GM21528 (cell line): ENCODE measurements around the gene TBL3.
"Not testable (repeated sequence)": the region's sequence is repeated elsewhere in the genome, so short reads cannot be mapped to it uniquely, and the experiment has no call there.

ENCODE experiments used
- ATAC-seq: cut with Tn5 transposase; IDR thresholded peaks from one replicate; pipeline ENCODE4 v1.9.1; 2021; ENCODE audit warnings: mild to moderate bottlenecking, moderate library complexity; ENCODE audit not compliant: unreplicated experiment, low FRiP score

Gene TBL3

DNA sequence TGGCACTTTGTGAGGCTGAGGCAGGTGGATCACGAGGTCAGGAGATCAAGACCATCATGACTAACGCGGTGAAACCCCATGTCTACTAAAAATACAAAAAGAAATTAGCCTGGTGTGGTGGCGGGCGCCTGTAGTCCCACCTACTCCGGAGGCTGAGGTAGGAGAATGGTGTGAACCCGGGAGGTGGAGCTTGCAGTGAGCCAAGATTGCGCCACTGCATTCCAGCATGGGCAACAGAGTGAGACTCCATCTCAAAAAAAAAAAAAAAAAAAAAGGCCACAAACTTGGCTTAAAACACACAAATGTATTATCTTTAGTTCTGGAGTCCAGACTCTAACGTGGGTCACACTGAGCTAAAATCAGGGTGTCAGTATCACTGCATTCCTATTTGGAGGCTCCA lies 39.9 kb downstream of the TBL3 start:
- not testable (repeated sequence) for ATAC-seq

GRCh38 chr16:2013527-2013926 lies 41.7 kb downstream of the TBL3 start:
- ATAC-seq, result no peak

DNA sequence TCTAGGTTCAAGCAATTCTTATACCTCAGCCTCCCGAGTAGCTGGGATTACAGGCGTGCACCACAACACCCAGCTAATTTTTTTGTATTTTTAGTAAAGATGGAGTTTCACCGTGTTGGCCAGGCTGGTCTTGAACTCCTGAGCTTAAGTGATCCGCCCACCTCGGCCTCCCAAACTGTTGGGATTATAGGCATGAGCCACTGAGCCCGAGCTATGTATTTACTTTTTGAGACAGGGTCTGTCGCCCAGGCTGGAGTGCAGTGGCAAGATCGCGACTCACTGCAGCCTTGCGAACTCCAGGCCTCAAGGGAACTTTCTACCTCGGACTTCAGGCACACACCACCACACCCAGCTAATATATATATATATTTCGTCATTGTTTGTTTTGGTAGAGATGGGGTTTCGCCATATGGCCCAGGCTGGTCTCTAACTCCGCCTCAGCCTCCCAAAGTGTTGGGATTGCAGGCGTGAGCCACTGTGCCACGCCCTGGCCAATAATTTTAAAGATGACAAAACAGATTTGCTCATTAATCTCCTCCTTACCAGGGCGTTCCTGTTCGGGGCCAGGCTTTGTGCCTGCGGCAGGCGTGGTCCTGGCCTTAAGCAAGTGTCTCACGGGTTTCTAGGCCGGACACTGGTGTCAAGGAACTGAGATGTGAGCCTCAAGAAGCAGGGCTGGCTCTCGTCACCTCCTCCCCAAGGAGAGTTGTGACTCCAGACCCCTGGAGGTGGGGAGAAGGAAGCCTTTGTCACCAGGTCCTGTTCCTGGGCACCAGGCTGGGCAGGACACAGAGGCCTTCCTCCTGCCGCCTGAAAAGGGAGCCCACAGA lies 43.5 kb downstream of the TBL3 start:
- ATAC-seq, result no peak

DNA sequence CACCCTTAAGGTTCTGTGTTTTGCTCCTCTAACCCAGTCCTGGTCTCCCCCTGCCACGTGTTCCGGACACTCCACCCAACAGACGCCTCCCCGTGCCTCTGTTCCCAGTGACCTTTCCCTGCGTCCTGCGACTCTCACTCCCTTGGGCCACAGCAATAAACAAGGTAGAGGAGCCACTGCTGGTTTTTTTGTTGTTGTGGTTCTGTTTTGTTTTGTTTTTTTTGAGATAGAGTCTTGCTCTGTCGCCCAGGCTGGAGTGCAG lies 44.0 kb downstream of the TBL3 start:
- ATAC-seq, result no peak

DNA sequence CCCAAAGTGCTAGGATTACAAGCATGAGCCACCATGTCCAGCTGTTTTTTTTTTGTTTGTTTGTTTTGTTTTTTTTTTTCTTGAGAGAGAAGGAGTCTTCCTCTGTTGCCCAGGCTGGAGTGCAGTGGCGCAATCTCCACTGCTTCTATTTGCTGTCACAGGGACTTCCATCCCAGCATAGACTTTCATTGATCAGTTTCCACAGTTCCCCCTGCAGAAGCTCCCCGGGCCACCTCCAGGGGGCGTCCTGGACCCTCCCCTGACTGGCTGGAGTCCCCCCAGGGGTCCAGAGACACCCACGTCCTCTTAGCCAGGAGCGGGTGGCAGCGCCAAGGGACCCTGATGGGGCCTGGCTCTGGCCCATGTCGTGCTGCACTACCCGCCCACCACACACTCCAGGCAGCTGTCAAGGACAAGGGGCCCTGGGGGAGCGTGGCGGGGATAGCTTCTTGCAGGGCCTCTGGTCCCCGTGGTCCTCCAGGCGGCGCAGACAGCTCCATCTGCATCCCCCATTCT lies 44.6 kb downstream of the TBL3 start:
- ATAC-seq, result no peak

DNA sequence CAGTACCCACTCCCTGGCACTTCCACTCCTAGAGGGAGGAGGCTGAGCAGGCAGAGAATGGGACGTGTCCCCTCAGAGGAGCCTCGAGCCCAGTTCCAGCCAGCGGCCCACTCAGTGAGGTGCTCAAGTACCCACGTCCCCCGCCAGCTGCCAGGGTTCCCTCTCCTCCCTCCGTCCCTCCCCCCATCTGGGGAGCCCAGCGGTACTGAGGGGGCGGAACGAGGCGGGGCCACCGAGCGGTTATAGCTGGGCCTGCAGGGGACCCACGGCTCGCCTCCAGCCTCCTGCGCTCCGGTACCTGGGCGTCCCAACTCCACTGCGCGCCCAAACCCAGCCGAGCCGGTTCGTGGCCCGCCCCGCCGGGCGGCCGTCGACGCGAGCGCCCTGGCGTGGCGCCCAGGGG lies 47.7 kb downstream of the TBL3 start, which contains the start of gene NPW:
TSS of gene NPW (plus strand) at position 268 of the 403 bp plus-strand sequence.
- ATAC-seq, result no peak

DNA sequence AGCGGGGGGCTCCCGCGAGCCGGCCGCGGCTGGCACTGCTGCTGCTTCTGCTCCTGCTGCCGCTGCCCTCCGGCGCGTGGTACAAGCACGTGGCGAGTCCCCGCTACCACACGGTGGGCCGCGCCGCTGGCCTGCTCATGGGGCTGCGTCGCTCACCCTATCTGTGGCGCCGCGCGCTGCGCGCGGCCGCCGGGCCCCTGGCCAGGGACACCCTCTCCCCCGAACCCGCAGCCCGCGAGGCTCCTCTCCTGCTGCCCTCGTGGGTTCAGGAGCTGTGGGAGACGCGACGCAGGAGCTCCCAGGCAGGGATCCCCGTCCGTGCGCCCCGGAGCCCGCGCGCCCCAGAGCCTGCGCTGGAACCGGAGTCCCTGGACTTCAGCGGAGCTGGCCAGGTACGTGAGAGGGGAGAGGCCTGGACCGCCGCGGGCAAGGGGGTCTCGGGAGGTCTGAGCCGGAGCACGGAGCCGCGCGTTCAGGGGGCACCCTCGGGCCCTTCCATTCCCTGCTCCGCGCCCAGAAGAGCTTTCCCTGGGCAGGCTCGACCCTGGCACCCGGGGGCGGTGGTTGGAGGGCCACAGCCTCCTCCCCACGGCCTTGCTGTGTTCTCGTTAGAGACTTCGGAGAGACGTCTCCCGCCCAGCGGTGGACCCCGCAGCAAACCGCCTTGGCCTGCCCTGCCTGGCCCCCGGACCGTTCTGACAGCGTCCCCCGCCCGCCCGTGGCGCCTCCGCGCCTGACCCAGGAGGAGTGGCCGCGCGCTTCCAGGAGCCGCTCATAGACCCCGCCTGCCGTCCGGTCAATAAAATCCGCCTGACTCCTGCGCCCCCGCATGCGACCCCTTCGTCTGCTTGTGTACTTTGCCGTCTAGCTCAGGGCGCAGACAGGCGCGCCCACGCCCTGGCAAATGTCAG lies 48.3 kb downstream of the TBL3 start:
- ATAC-seq, result no peak

DNA sequence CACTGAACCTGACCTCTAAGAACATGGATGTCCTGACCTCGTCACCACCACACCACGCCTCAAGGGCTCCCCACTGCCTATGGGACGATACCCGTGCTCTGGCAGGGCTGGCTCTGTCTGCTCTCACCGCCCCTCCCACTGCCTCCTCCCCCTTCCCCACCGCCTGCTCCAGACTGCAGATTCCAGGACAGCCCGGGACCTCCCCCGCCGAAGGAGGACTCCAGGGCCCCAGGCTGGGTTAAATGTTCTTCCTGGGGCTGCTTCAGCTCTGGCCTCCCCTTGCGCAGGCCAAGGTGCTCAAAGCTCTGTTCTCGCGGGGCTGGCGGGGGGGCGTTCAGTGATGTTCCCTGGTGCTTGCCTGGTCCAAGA lies 50.9 kb downstream of the TBL3 start:
- ATAC-seq, result peak; percentile 17

DNA sequence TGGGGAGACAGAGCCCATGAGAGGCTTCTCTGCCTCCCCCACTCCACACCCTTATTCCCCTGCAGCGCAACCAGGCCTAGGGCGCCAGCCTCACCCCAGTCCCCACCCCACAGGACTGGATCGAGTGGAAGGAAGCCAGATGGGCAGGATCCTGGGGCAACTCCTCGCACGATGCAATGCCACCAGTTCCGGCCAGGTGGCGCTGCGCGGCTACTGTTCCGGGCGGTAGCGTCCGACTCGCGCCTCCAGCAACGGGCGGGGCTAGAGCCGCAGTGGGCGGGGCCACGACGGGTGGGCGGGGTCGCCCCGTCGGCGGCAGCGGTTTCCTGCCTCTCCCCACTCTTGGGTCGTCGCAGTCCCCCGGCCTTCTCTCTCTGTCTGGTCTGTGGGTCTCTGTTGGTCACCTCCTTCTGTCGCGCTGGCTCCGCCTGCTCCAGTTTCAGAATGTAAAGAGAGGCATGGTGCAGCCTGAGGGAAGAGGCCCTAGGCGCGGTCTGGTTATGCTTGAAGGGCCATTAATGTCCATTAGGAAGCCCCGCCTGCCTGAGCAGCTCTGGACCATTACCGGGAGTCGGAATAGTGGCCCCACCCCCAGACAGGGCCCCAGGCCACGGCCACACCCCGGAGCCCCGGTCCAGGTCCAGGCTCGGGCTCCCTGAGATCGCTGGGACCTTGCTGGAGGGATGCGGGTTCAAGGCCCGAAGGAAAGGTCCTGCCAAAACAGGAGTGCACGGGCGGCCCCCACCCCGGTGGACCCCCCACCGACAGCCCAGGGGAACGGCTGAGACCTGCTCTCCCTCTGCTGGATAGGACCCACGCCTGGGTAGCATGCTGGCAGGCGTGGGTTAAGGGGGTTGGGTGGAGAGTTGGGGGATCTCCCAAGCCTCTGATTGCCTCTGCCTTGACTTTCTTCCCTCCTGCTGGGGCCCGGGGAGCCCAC lies 51.5 kb downstream of the TBL3 start:
- peak; percentile 59 for ATAC-seq

GRCh38 chr16:2024032-2024420 lies 52.2 kb downstream of the TBL3 start:
- no peak for ATAC-seq

DNA sequence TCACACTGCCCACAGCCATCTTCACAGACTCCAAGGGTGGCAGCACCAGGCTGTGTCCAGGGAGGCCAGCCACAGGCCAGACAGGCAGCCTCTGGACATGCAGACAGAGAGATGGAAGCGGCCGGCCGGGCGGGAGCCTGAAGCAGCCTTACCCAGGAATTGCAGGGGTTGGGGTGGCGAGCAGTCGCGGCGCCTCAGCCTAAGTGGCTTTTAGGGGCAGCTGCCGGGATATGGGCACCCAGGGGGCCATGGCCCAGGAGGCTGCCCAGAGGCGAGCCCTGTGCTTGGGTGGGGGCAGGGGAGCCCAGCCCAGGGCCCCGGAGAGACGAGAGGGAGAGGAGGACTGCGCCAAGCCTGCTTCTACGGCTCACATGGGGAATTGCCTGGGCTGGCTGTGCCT lies 53.4 kb downstream of the TBL3 start:
- ATAC-seq, result no peak

DNA sequence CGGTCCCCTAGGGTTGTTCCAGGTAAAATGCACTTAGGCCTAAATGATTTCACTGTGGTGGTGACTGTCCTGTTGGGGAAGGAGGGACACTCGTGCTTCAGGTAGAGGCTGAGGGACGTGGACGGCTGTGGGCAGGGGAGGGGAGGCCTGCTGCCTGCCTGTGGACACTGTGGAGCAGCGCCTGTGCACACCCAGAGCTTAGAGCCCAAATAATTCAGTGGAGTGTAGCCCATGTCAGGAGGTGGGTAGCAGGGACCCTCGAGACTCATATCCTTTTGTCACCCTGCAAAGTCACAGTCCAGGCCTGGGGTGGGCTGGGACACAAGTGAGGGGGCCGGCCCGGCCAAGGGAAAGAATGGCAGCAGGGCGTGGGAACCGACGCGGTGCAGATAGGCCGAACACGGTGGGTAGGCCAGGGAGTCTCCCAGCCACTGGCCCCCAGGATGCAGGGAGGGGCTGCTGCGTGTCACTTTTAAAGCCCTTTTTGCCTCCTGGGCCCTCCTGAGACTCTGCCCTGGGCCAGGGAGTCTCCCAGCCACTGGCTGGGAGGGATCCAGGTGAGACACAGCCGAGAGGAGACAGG lies 54.1 kb downstream of the TBL3 start:
- no peak for ATAC-seq

- ATAC-seq, result no peak
Measured at GRCh38 chr16:2026461-2027023, 54.7 kb downstream of the TBL3 start, which contains the start of gene NHERF2. TSS of gene NHERF2 (plus strand) at chr16:2026902. CDS start at chr16:2027006, 104 bp downstream.

DNA sequence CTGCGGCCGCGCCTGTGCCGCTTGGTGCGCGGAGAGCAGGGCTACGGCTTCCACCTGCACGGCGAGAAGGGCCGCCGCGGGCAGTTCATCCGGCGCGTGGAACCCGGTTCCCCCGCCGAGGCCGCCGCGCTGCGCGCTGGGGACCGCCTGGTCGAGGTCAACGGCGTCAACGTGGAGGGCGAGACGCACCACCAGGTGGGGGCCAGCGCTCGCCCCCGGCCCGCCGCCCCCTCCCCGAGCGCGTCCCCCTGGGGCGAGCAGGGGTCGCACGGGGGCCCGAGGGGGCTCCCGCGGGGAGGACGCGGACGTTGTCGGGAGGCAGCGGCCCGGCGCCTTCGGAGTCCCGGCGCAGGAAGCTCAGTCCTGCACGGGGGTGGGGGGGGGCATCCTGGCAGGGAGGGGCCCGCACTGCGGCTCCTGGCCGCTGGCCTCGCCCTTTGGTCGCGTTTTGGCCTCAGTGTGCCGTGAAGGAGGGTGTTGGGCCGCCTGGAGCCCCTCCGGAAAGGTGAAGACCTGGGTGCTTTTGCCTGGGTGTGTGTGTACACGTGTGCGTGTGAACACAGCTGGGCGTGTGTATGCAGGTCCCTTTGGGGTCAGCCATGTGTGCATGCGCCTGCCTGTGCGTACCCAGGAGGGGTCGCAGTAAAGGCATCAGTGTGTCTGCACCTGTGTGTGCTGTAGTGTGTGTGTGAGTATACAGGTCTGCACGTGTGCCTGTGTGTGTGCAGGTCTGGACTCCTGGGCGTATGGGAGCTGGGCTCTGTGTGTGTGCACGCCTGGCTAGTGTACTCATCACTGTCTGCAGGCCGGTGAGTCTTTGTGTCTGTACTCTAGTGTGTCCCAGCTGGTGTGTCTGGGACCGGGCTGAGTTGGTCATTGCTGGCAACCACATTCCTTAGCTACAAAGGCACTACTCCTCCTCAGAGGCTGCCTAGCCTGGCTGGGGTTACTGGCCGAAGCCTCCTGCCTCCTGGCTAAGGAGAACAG lies 55.5 kb downstream of the TBL3 start:
- no peak for ATAC-seq

GRCh38 chr16:2028146-2028545 lies 56.3 kb downstream of the TBL3 start:
- ATAC-seq, result no peak

DNA sequence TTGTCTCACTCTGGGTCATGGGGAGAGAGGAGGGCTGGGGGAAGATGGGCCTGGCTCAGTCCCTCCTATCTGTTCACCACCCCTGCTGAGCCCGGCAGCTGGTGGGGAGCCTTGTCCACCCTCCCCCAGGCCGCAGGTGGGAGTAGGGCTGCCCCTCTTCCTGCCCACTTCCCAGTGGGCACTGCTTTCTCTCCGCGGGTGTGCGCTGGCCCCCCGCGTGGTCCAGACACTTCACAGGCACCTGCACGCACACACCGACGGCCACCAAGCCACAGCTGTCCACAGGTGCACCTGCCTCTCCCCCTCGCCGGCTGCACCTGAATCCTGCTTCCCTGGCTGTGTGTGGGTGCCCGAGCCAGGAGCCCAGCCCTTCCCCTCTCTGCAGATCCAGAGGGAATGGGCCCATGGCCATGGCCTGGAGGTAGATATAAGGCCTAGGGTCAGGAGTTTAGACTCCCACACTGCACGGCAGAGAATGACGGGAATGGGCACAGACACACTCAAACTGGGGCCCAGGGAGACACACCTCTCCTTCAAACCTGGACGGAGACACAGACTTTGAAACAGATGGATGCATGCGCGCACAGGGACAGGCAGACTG lies 56.9 kb downstream of the TBL3 start:
- ATAC-seq, result no peak

GRCh38 chr16:2029350-2029749 lies 57.5 kb downstream of the TBL3 start:
- no peak for ATAC-seq

- no peak for ATAC-seq
Measured at GRCh38 chr16:2030036-2030435, 58.2 kb downstream of the TBL3 start.
